B cell (primary cell): ENCODE measurements around the gene SHANK1. TPM values are rescaled to one million over a fixed set of nuclear protein-coding genes. Genes with fewer than 3 reads are reported as not detected.

ENCODE experiments used
- ATAC-seq: fragments of 200-7000 bp; cut with Tn5 transposase; one replicate; pipeline ENCODE4 v1.10.0; 2021; ENCODE audit warnings: low read depth, mild to moderate bottlenecking, moderate number of reproducible peaks, moderate library complexity
- CTCF ChIA-PET: fragments of 350-600 bp; sonication (Branson Sonifier 250); formaldehyde crosslinking; loops from one replicate; lab custom pipeline; 2021; ENCODE audit warnings: antibody characterized with exemption, inconsistent platforms; lab: Charles Lee
- POLR2A ChIA-PET: fragments of 350-600 bp; sonication (Branson Sonifier 250); formaldehyde crosslinking; loops from one replicate; lab custom pipeline; 2021; ENCODE audit warnings: antibody characterized with exemption; lab: Charles Lee
- DNase-seq: peaks from one replicate; pipeline ENCODE4 v3.0.0; 2013
- H2AFZ ChIP-seq: 2 replicates; pipeline ENCODE4 v1.6.1; 2012; ENCODE audit warnings: mild to moderate bottlenecking, low read depth, low read length; ENCODE audit not compliant: insufficient read depth, poor library complexity, severe bottlenecking
- H3K27ac ChIP-seq, 2 donors: 1 replicate in 1 of 2; 2 replicates in 1 of 2; pipeline ENCODE4 v1.5.1; 2012 to 2013; ENCODE audit warnings: low read length in 2 of 2, mild to moderate bottlenecking in 2 of 2, moderate library complexity in 1 of 2
- H3K27me3 ChIP-seq, 4 experiments: fragments of 200-600 bp in 1 of 4; sonication (generic) in 1 of 4; replicated peaks in 1 of 4; 1 replicate in 2 of 4; 2 replicates in 2 of 4; pipeline versions ENCODE4 v1.6.1 to v1.7.0; 2013 to 2016; ENCODE audit warnings: low read length in 3 of 4, mild to moderate bottlenecking in 2 of 4, mixed read lengths in 1 of 4, moderate library complexity in 1 of 4; ENCODE audit not compliant: insufficient read depth in 4 of 4, control insufficient read depth in 3 of 4; ENCODE audit errors: control extremely low read depth in 1 of 4
- H3K36me3 ChIP-seq, 2 experiments: replicated peaks in 1 of 2; 1 replicate in 1 of 2; 2 replicates in 1 of 2; pipeline versions ENCODE4 v1.6.1 to v1.7.1; 2013; ENCODE audit warnings: low read length in 1 of 2; ENCODE audit not compliant: insufficient read depth in 2 of 2, control insufficient read depth in 1 of 2; ENCODE audit errors: control extremely low read depth in 1 of 2, extremely low read depth in 1 of 2
- H3K4me1 ChIP-seq, 2 donors: fragments of 200-600 bp in 1 of 2; sonication (generic) in 1 of 2; 1 replicate in 1 of 2; 2 replicates in 1 of 2; pipeline versions ENCODE4 v1.5.1 to v1.6.1; 2013 to 2017; ENCODE audit warnings: low read length in 2 of 2; ENCODE audit not compliant: control insufficient read depth in 2 of 2, insufficient read depth in 2 of 2
- H3K4me2 ChIP-seq: replicated peaks from 2 replicates; pipeline ENCODE3; 2012; ENCODE audit warnings: mild to moderate bottlenecking, low read depth, low read length; ENCODE audit not compliant: poor library complexity, severe bottlenecking
- H3K4me3 ChIP-seq, 5 experiments: fragments of 200-600 bp in 1 of 5; sonication (generic) in 1 of 5; 1 replicate in 3 of 5; 2 replicates in 2 of 5; pipeline versions ENCODE4 v1.5.1 to v1.7.0; 2011 to 2016; ENCODE audit warnings: low read length in 4 of 5, mild to moderate bottlenecking in 4 of 5, low read depth in 2 of 5, control low read depth in 1 of 5, moderate library complexity in 1 of 5; ENCODE audit not compliant: insufficient read depth in 1 of 5; ENCODE audit errors: control extremely low read depth in 1 of 5, extremely low read depth in 1 of 5
- H3K79me2 ChIP-seq: fragments of 200-600 bp; sonication (generic); one replicate; pipeline ENCODE4 v1.6.0; 2016; ENCODE audit warnings: low read length; ENCODE audit not compliant: control insufficient read depth, insufficient read depth
- H3K9ac ChIP-seq: fragments of 200-600 bp; sonication (generic); 2 replicates; pipeline ENCODE4 v1.6.1; 2017; ENCODE audit warnings: mild to moderate bottlenecking, low read length, moderate library complexity
- H3K9me3 ChIP-seq, 3 donors: one replicate each; pipeline versions ENCODE4 v1.6.1 to v1.7.1; 2013; ENCODE audit warnings: low read length in 2 of 3; ENCODE audit not compliant: control insufficient read depth in 2 of 3, insufficient read depth in 1 of 3; ENCODE audit errors: control extremely low read depth in 1 of 3
- H4K20me1 ChIP-seq: 2 replicates; pipeline ENCODE4 v1.6.0; 2012; ENCODE audit warnings: mild to moderate bottlenecking, low read length; ENCODE audit not compliant: insufficient read depth, control insufficient read depth, poor library complexity, severe bottlenecking
- H3K27ac Mint-ChIP-seq: one replicate; pipeline ENCODE4 v1.8.0; 2021; ENCODE audit warnings: mixed read lengths
- H3K27me3 Mint-ChIP-seq: one replicate; pipeline ENCODE4 v1.8.0; 2021; ENCODE audit warnings: mixed read lengths
- H3K4me1 Mint-ChIP-seq: one replicate; pipeline ENCODE4 v1.8.0; 2021; ENCODE audit warnings: mixed read lengths
- H3K4me3 Mint-ChIP-seq: one replicate; pipeline ENCODE4 v1.8.0; 2021; ENCODE audit warnings: mixed read lengths
- H3K9me3 Mint-ChIP-seq: one replicate; pipeline ENCODE4 v1.8.0; 2022; ENCODE audit warnings: mixed read lengths; ENCODE audit not compliant: insufficient read depth
- EZH2 ChIP-seq: IDR thresholded peaks from 2 replicates; pipeline ENCODE4 v1.6.1; 2012; ENCODE audit warnings: borderline replicate concordance, low read depth, mild to moderate bottlenecking, moderate library complexity, low read length; ENCODE audit not compliant: insufficient read depth, poor library complexity, severe bottlenecking
- WGBS: methylation state at CpG from one replicate; pipeline ENCODE4 v1.1.5; 2013; ENCODE audit warnings: missing lambda C conversion rate; ENCODE audit not compliant: insufficient coverage; 5-methylcytosine and 5-hydroxymethylcytosine counted together
- intact Hi-C: fragments of 100-400 bp; cut with micrococcal nuclease; formaldehyde crosslinking; loops from one replicate; pipeline ENCODE4 v1.10.0; 2022
- polyA plus RNA-seq: library from polyadenylated mRNA; depleted of rRNA; stranded (reverse); fragments of >200 nt; gene quantifications from 2 replicates; pipeline ENCODE4 v1.2.3, GENCODE V29; 2012
- total RNA-seq, 2 donors: library from RNA; stranded (reverse); fragments of 120-200 nt in 1 of 2; gene quantifications; 1 replicate in 1 of 2; 2 replicates in 1 of 2; pipeline versions ENCODE4 v1.2.3 to v1.2.4, GENCODE V29; 2013 to 2022
- TF ChIP-seq, protein P1 (sequence below): fragments of 200-600 bp; IDR thresholded peaks from one replicate; pipeline ENCODE4 v1.8.0; 2022; ENCODE audit warnings: antibody characterized with exemption, mild to moderate bottlenecking

SHANK1 gene
- total and polyA plus RNA-seq, 2 donors (not counting 1 experiment from before 2014, with no cell fraction given) = not detected

DNA sequence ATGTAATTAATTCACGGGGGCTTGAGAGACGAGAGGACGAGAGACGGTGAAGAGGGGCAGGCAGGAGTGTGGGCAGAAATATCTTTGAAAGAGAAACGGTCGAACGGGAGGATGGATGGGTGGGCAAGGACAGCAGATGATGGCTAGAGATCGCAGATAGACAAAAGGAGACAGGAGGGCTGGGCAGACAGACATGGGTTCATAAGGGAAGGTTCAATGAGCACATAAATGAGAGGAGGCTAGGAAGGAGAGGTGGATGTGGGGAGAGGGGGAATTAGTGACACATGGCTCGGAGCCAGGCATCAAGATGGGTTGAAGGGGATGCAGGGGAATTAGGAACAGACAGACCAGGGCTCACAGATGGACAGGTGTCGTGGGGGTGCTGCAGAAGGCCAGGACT, 81.0 kb downstream of the SHANK1 start:
- Histone ChIP-seq H3K4me1 (peaks cover 13 to 14% of the 10 kb centered on the region in 2 donors), H2AFZ (no peak overlapping the region), H3K9me3 (peaks cover under 1 to 43% (median 19%) of the 10 kb centered on the region in 3 donors), H3K79me2 (no peaks in the 10 kb centered on the region), H3K27me3 (peaks cover 0 to 48% (median 22%) of the 10 kb centered on the region in 4 experiments), H4K20me1 (no peaks in the 10 kb centered on the region), H3K4me3 (no peak overlapping the region), H3K4me2 (peak overlapping the region; percentile 86), H3K36me3 (no peaks in the 10 kb centered on the region), H3K27ac (no peak overlapping the region), H3K9ac (no peak overlapping the region)
- ATAC-seq (no peak), DNase-seq (no peak)
- Mint-ChIP-seq H3K27me3 (peaks cover 54% of the 10 kb centered on the region), H3K9me3 (peaks cover 7% of the 10 kb centered on the region), H3K27ac (no peak overlapping the region), H3K4me1 (peaks cover 13% of the 10 kb centered on the region), H3K4me3 (peak overlapping the region; percentile 73)
- CTCF ChIA-PET = no interaction called here
- intact Hi-C loops = no loop called here
- WGBS = 67% methylated on average over 10 of the region's 10 CpGs
- POLR2A ChIA-PET = no interaction called here
- TF ChIP-seq, protein P1, sequence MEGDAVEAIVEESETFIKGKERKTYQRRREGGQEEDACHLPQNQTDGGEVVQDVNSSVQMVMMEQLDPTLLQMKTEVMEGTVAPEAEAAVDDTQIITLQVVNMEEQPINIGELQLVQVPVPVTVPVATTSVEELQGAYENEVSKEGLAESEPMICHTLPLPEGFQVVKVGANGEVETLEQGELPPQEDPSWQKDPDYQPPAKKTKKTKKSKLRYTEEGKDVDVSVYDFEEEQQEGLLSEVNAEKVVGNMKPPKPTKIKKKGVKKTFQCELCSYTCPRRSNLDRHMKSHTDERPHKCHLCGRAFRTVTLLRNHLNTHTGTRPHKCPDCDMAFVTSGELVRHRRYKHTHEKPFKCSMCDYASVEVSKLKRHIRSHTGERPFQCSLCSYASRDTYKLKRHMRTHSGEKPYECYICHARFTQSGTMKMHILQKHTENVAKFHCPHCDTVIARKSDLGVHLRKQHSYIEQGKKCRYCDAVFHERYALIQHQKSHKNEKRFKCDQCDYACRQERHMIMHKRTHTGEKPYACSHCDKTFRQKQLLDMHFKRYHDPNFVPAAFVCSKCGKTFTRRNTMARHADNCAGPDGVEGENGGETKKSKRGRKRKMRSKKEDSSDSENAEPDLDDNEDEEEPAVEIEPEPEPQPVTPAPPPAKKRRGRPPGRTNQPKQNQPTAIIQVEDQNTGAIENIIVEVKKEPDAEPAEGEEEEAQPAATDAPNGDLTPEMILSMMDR = no peak
- TF ChIP-seq EZH2 = no peak

DNA sequence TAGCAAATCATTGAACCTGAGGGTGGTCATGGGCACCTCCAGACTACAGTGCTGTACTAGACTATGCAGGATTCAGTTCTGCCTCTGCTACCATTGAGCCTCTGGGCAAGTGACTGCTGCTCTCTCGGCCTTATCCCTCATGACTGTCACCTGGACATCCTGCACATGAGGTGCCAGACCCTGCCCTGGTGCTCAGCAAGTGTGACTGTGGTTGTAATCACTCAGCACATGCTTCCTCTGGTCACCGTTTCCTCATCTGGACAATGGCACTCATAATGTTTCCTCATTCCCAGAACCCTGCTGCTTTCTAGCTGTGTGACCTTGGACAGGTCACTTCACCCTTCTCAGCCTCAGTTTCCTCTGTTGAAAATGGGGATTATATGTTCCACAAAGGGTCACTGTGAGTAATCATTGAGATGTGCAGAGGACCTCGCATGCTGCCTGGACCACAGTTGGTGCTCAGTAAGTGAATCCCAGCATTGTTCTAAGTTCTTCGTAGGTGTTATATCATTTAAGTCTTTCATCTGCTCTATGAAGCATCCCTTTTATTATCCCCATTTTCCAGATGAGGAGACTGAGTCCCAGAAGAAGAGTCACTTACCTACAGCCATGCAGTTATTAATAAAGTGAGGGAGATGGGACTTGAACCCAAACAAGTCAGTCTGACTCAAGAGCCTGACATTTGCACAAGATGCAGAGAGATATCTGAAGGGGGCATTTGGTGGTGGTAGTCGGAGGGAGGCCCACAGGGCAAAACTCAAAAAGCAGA, 83.1 kb downstream of the SHANK1 start:
- H3K27me3 ChIP-seq = peaks cover 0 to 35% (median 18%) of the 10 kb centered on the region in 4 experiments
- no peak overlapping the region for H2AFZ ChIP-seq
- H3K27me3 Mint-ChIP-seq = peaks cover 50% of the 10 kb centered on the region
- POLR2A ChIA-PET = no interaction called here
- H3K9me3 Mint-ChIP-seq = peaks cover 11% of the 10 kb centered on the region
- no peak overlapping the region for H3K4me3 ChIP-seq
- no peak overlapping the region for H3K4me2 ChIP-seq
- H3K27ac Mint-ChIP-seq = no peak overlapping the region
- H3K27ac ChIP-seq = no peak overlapping the region
- peaks cover 1 to 60% (median 24%) of the 10 kb centered on the region in 3 donors for H3K9me3 ChIP-seq
- ATAC-seq (no peak), DNase-seq (no peak)
- no peaks in the 10 kb centered on the region for H3K36me3 ChIP-seq
- no peaks in the 10 kb centered on the region for H3K79me2 ChIP-seq
- H4K20me1 ChIP-seq = no peaks in the 10 kb centered on the region
- peaks cover 13% of the 10 kb centered on the region for H3K4me1 Mint-ChIP-seq
- no peak overlapping the region for H3K9ac ChIP-seq
- H3K4me1 ChIP-seq = peaks cover 13 to 14% of the 10 kb centered on the region in 2 donors
- CTCF ChIA-PET = no interaction called here
- 48% methylated on average over 3 of the region's 5 CpGs for WGBS
- intact Hi-C loops = no loop called here
- no peak overlapping the region for H3K4me3 Mint-ChIP-seq
- TF ChIP-seq EZH2 = no peak
- TF ChIP-seq, protein P1 = no peak
